ENCODE results near the gene FGF19. TPM values are rescaled to one million over a fixed set of nuclear protein-coding genes. Genes with fewer than 3 reads are reported as not detected.

FGF19 gene
- total and polyA plus RNA-seq, 9 of the 15 experiments (the other 6 are each of a cell fraction or from before 2014, with no cell fraction given) = 0.11 TPM; not detected in 8

GRCh38 chr11:69662021-69662698 lies 41.7 kb downstream of the FGF19 start:
- Histone ChIP-seq H3K36me3 (ENCODE audit: control insufficient read depth, insufficient read depth, low read length) (peaks cover 26% of the 10 kb centered on the region; the same call in 1 of the 3 replicates), H3K9me3 (replicated peaks; ENCODE audit: control insufficient read depth, insufficient read depth, low read depth, low read length) (no peaks in the 10 kb centered on the region), H3K9me1 (ENCODE audit: control insufficient read depth, insufficient read depth, low read length) (peaks cover 3% of the 10 kb centered on the region), H3K4me2 (ENCODE audit: insufficient read depth, low read length) (no peak overlapping the region), H3K9ac (ENCODE audit: insufficient read depth in 1 of 2, low read depth in 2 of 2, low read length in 2 of 2) (no peak overlapping the region), H3K4me3 (no peak overlapping the region), H3K79me2 (ENCODE audit: control insufficient read depth, insufficient read depth, low read length) (no peaks in the 10 kb centered on the region), H4K20me1 (replicated peaks; ENCODE audit: control insufficient read depth, insufficient read depth, low read length) (no peaks in the 10 kb centered on the region), H3K27me3 (ENCODE audit: control insufficient read depth in 2 of 2, insufficient read depth in 2 of 2, low read length in 2 of 2) (no peaks in the 10 kb centered on the region; a peak in 1 of 5 replicates), H2AFZ (ENCODE audit: low read depth, low read length) (no peak overlapping the region), H3K27ac (ENCODE audit: extremely low read depth, low read depth, low read length) (no peak overlapping the region), H3K4me1 (replicated peaks in 1 of 2; ENCODE audit: control insufficient read depth in 2 of 2, insufficient read depth in 2 of 2, low read length in 2 of 2) (peaks cover 0 to 9% of the 10 kb centered on the region in 2 experiments; a peak in 2 of 5 replicates)
- CTCF ChIA-PET (ENCODE audit: low intra/inter-chr PET ratio) = no interaction called here
- DNase-seq (ENCODE audit: extremely low read depth in 1 of 4, low spot score in 3 of 4) = no peak
- POLR2A ChIA-PET = interaction anchor here (1.4 kb wide), 1 partner anchor 13 kb away, joined by 5 read pairs; the partner anchor contains the start of gene LTO1
- WGBS (ENCODE audit: insufficient coverage, low coverage, missing lambda C conversion rate) = 68% methylated on average over 16 of the region's 16 CpGs
- BruUV-seq (replicated peaks) = no TSS peak
- peak; percentile 58; the same call in 1 of the 3 replicates for ATAC-seq
- in situ Hi-C loops (cut with MboI) = loop anchor here (25.0 kb wide), 2 partner anchors 825 to 1025 kb away; partner anchors contain the start of gene CPT1A
- intact Hi-C loops (cut with micrococcal nuclease) = no loop called here
- FAIRE-seq = peak; percentile 15
- TF ChIP-seq CTCF (IDR thresholded peaks at IDR 0.05 in 2 of 3, conservative IDR thresholded peaks at IDR 0.05 in 1 of 3; ENCODE audit: insufficient read depth in 2 of 3, low read depth in 1 of 3, low read length in 3 of 3) (peak in 2 of 3 experiments; percentile 28 to 34; a peak in 1 of 6 replicates), ERF (CRISPR knock-in tag; IDR thresholded peaks at IDR 0.05) (no peak), RAD21 (CRISPR knock-in tag; conservative IDR thresholded peaks at IDR 0.05 in 1 of 2, IDR thresholded peaks at IDR 0.05 in 1 of 2) (peak in 1 of 2 experiments; percentile 21; a peak in 1 of 4 replicates), SPI1 (IDR thresholded peaks at IDR 0.05; ENCODE audit: borderline replicate concordance, low read depth, low read length) (peak; percentile 40; the same call in 1 of the 2 replicates), POLR2AphosphoS2 (IDR thresholded peaks at IDR 0.05; ENCODE audit: low read length) (no peak), HDAC6 (IDR thresholded peaks at IDR 0.05; ENCODE audit: low read depth, low read length) (no peak), FOXJ3 (CRISPR knock-in tag; IDR thresholded peaks at IDR 0.05) (no peak), ID3 (CRISPR knock-in tag; IDR thresholded peaks at IDR 0.05) (no peak), ID3 (tag; IDR thresholded peaks at IDR 0.05) (no peak), PHB2 (IDR thresholded peaks at IDR 0.05; ENCODE audit: low read depth) (no peak), MTA2 (IDR thresholded peaks at IDR 0.05; ENCODE audit: low read depth) (no peak)
